Activated naive CD4-positive, alpha-beta T cell treated with anti-CD3 and anti-CD28 coated beads, Interleukin-2, amount 50 U/mL, for 24 hours (primary cell): ENCODE measurements around the gene BDP1.
"Not testable (repeated sequence)": the region's sequence is repeated elsewhere in the genome, so short reads cannot be mapped to it uniquely, and the experiment has no call there.

Experiments used
- H3K27ac Mint-ChIP-seq: one replicate; pipeline ENCODE4 v1.8.0; 2021; ENCODE audit warnings: mild to moderate bottlenecking, mixed read lengths
- H3K27me3 Mint-ChIP-seq: one replicate; pipeline ENCODE4 v1.8.0; 2021; ENCODE audit warnings: mixed read lengths
- H3K36me3 Mint-ChIP-seq: one replicate; pipeline ENCODE4 v1.8.0; 2021; ENCODE audit warnings: mixed read lengths
- H3K4me1 Mint-ChIP-seq: one replicate; pipeline ENCODE4 v1.8.0; 2021; ENCODE audit warnings: mixed read lengths
- H3K4me3 Mint-ChIP-seq: one replicate; pipeline ENCODE4 v1.8.0; 2021; ENCODE audit warnings: mild to moderate bottlenecking, mixed read lengths
- H3K9me3 Mint-ChIP-seq: one replicate; pipeline ENCODE4 v1.8.0; 2021; ENCODE audit warnings: mixed read lengths

Gene BDP1, protein sequence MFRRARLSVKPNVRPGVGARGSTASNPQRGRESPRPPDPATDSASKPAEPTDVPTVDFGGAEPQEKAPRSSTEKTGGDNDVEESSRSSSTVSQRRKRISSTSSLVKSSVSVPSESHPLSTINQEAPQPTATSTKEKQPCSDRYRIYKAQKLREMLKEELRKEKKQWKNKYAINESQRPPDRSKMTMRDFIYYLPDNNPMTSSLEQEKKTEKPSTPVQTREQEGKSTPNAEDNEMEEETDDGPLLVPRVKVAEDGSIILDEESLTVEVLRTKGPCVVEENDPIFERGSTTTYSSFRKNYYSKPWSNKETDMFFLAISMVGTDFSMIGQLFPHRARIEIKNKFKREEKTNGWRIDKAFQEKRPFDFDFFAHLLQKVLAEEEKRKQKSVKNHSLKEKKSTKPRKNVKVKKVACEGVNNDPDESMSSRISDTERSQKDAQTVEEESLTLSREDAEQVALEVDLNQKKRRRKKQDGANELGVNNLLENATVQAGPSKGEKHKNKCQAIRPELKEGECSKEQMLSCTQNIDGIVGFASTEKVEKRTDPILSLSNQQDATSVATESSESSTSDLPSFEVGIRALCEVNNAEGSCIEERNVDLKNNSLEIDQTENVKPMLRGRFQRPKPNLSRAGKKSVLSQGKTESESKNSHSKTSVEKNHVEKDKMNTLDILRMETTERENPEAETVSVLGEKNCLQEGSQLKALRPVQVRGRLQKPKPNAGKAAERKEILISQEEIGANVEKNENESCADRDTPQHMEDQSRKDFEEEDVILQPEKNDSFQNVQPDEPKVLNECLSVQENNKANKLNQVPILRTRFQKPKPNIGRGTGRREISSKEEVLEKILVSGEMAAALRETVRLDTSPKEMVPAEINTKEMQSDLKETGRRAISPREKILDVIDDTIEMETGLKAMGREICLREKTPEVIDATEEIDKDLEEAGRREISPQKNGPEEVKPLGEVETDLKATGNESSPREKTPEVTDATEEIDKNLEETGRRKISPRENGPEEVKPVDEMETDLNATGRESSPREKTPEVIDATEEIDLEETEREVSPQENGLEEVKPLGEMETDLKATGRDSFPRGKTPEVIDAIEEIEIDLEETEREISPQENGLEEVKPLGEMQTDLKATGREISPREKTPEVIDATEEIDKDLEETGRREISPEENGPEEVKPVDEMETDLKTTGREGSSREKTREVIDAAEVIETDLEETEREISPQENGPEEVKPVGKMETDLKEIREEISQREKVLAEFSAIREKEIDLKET (N-terminal part only)

DNA sequence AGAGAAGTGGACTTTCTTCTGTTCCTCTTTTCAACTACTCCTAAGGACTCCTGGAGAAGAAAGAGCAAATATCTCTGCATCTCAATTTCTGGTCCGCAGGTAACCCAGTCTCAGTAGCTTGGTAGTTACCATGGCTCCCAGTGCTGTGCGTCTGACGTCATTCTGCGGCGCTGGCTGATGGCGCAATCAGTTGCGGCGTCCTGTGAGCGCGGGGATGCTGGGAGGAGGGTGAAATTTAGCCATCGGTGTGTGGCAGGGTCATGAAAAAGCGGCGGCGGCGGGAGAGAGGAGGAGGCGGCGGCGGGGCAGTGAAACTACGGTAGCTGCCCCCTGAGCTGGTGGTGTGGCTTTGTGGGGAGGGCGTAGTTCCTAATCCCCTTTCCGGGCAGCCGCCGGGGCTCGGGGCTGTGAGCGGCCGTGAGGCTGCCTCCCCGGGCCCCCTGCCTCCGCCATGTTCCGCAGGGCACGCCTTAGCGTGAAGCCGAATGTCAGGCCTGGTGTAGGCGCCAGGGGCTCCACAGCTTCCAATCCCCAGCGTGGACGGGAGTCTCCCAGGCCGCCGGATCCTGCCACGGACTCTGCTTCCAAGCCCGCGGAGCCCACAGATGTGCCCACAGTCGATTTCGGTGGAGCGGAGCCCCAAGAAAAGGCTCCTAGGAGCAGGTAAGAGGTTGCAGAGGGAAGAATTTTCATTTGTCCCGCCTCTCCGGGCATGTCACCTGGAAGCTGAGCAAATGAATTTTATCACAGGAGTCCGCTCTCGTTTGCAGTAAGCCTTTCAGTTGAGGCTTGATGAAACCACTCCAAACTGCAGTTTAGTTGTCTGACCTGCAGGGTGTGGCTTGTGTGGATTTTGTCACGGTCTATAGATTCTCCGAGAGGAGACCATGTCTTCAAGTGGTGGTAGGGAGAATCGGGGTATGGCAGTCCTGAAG, at the start of gene BDP1:
Gene BDP1, plus strand, starts transcription at position 225 of the 935 bp plus-strand sequence. Its CDS starts 227 bp downstream, at position 452.
- Mint-ChIP-seq H3K36me3 (peaks cover 11% of the 10 kb centered on the region), H3K27ac (peak within 1 kb of the TSS; percentile 99), H3K27me3 (peaks cover 5% of the 10 kb centered on the region), H3K4me3 (peak within 1 kb of the TSS; percentile 91), H3K4me1 (peaks cover 24% of the 10 kb centered on the region), H3K9me3 (no peaks in the 10 kb centered on the region)

DNA sequence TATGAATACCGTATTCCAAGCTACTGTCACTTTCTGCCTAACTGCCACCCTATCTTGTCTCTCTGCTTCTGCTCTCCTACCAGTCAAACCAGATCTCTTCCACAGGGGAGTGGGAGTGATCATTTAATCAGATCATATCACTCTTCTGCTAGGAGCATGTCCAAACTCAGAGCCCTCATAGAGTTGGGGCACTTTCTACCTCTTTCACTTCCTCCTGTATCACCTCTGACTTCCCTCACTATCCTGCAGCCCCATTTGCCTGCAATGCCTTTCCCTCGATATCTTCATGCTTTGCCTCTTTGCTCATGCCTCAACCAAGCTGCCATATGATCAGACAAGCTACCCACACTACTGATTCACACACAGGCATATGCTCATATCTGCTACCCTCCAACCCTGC, 45.4 kb upstream of the BDP1 start:
- peaks cover 17% of the 10 kb centered on the region for H3K27me3 Mint-ChIP-seq
- not testable (repeated sequence) for H3K4me1 Mint-ChIP-seq, H3K36me3 Mint-ChIP-seq, H3K27ac Mint-ChIP-seq, H3K9me3 Mint-ChIP-seq, H3K4me3 Mint-ChIP-seq

- not testable (repeated sequence) for H3K27ac Mint-ChIP-seq, H3K4me3 Mint-ChIP-seq, H3K36me3 Mint-ChIP-seq, H3K4me1 Mint-ChIP-seq, H3K9me3 Mint-ChIP-seq
- peaks cover 30% of the 10 kb centered on the region for H3K27me3 Mint-ChIP-seq
Measured at GRCh38 chr5:71415626-71416025, 39.8 kb upstream of the BDP1 start.

GRCh38 chr5:71418026-71418425, 37.4 kb upstream of the BDP1 start:
- peaks cover 27% of the 10 kb centered on the region for H3K27me3 Mint-ChIP-seq
- not testable (repeated sequence) for H3K27ac Mint-ChIP-seq, H3K4me3 Mint-ChIP-seq, H3K9me3 Mint-ChIP-seq, H3K4me1 Mint-ChIP-seq, H3K36me3 Mint-ChIP-seq

- not testable (repeated sequence) for H3K4me1 Mint-ChIP-seq, H3K9me3 Mint-ChIP-seq, H3K36me3 Mint-ChIP-seq, H3K27ac Mint-ChIP-seq, H3K4me3 Mint-ChIP-seq
- peaks cover 13% of the 10 kb centered on the region for H3K27me3 Mint-ChIP-seq
Measured at GRCh38 chr5:71421278-71421677, 34.2 kb upstream of the BDP1 start.

DNA sequence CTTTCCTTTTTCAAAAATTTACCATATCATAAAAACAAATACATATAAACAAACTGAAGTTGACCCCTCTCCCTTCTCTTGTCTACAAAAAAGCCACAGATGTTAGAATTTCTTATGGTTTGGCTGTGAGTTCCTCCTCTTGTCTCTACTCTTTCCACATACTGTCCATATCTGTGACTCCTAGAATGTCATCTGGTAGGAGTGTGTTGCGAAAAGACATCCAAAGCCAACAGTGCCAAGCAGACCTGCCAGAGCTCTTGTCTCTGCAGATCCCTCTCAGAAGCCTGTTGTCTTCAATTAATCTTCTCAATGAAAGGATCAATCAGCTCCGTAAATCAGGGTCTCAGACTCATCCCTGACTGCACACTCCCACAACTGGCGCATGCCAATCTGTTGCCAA, 31.6 kb upstream of the BDP1 start:
- not testable (repeated sequence) for H3K4me1 Mint-ChIP-seq, H3K36me3 Mint-ChIP-seq, H3K27me3 Mint-ChIP-seq, H3K9me3 Mint-ChIP-seq, H3K4me3 Mint-ChIP-seq
- peak overlapping the region; percentile 30 for H3K27ac Mint-ChIP-seq

DNA sequence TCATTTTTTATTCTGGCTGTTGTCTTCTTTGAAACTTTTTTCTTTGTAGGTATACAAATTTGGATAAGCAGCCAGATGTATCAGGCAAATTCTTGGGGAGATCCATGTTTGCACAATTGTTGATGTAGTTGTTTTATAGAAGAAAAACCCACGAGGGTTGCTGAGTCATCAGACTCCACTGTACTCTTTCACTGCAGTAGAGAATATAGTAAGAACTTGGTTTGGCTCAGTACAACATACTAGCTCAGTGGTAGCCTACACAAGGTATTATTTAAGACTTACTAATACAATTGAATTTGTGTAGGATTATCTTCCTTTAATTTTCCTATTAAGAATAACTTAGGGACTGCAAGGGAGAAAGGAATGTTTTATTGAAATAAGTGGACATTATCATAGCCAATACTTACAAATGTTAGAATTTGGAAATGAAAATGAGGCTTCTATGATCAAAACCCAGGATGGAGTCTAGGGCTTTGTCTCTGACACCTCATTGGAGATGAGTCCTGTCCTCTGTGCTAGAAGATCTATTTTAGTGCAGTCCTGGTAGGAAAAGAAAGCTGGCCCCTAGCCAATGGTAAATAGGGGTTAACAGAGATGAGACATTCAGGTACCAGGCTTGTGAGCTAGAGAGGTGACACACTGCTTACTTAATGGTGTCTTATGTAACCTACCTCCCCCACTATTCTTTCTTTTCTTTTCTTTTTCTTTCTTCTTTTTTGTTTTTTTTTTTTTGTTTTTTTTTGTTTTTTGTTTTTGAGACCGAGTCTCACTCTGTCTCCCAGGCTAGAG, 28.6 kb upstream of the BDP1 start:
- H3K27me3 Mint-ChIP-seq = not testable (repeated sequence)

GRCh38 chr5:71432410-71432809, 23.0 kb upstream of the BDP1 start:
- not testable (repeated sequence) for H3K4me3 Mint-ChIP-seq, H3K36me3 Mint-ChIP-seq, H3K4me1 Mint-ChIP-seq, H3K27ac Mint-ChIP-seq, H3K9me3 Mint-ChIP-seq
- peaks cover 10% of the 10 kb centered on the region for H3K27me3 Mint-ChIP-seq

More for the DNA sequence above, 28.6 kb upstream of the BDP1 start:
- not testable (repeated sequence) for H3K9me3 Mint-ChIP-seq, H3K27ac Mint-ChIP-seq, H3K4me3 Mint-ChIP-seq, H3K36me3 Mint-ChIP-seq, H3K4me1 Mint-ChIP-seq

GRCh38 chr5:71434825-71435224, 20.6 kb upstream of the BDP1 start:
- not testable (repeated sequence) for H3K36me3 Mint-ChIP-seq, H3K9me3 Mint-ChIP-seq, H3K27ac Mint-ChIP-seq, H3K4me3 Mint-ChIP-seq, H3K4me1 Mint-ChIP-seq, H3K27me3 Mint-ChIP-seq

DNA sequence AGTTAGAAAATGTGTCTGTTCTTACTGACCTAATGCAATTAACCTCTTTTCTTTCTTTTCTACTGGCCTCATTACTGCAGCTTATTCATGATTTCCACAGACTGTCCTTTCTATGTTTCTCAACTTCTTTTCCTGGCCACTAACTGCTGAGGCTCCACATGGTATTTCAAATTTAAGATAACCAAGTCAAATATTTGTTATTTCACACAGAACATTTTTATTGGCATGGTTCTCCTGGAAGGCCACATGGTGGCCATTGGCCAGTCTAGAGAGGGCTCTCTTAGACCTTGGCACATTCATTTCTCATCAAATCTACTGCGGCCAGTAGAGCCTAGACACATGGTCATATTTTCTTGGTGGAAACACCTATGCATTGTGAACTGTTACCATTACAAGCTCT, 13.9 kb upstream of the BDP1 start:
- not testable (repeated sequence) for H3K4me1 Mint-ChIP-seq, H3K4me3 Mint-ChIP-seq, H3K9me3 Mint-ChIP-seq, H3K36me3 Mint-ChIP-seq, H3K27ac Mint-ChIP-seq
- H3K27me3 Mint-ChIP-seq = peaks cover 20% of the 10 kb centered on the region

DNA sequence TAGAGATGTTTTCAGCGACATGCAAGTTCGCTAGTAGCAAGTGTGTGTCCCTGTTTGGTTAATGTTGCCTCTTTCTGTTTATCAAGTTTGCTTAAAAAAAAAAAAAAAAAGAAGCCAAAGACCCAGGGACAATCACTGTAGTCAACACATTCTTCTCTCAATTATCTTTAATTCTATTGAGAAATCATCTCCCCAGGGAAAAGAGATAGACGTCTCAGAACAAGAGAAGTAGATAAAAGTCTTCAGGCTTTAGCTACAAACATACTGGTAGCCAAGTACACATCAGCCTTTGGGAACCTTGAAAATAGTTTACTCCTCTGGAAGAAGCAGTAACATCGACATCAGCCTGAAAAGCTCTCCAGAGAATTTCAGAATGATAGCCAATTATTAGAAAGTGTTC, 11.6 kb upstream of the BDP1 start:
- peaks cover 14% of the 10 kb centered on the region for H3K4me1 Mint-ChIP-seq

DNA sequence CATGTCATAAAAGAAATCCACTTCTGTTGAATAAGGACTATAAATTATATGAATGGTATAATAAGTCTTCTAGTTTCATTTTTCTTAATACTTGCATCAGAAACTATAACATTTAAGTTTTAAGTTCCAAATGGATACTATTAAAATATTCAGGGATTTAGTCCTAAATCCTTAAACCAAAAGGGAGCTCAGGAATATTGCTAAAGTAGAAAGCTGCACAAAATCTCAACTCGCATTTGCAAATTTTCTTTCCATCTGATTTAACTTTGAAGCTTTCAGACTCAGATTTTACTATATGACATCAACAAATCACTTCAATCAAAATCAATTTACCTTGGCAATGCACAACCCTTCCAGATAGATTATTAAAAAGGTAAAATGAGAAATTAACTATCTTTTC, 10.4 kb upstream of the BDP1 start:
- peaks cover 21% of the 10 kb centered on the region for H3K27me3 Mint-ChIP-seq
- H3K27ac Mint-ChIP-seq, H3K36me3 Mint-ChIP-seq, H3K9me3 Mint-ChIP-seq, H3K4me3 Mint-ChIP-seq: not testable (repeated sequence)
- peaks cover 14% of the 10 kb centered on the region for H3K4me1 Mint-ChIP-seq

More for the DNA sequence above, 11.6 kb upstream of the BDP1 start:
- H3K27me3 Mint-ChIP-seq = peaks cover 21% of the 10 kb centered on the region
- H3K4me3 Mint-ChIP-seq, H3K9me3 Mint-ChIP-seq, H3K36me3 Mint-ChIP-seq, H3K27ac Mint-ChIP-seq: not testable (repeated sequence)

- H3K9me3 Mint-ChIP-seq, H3K36me3 Mint-ChIP-seq, H3K27ac Mint-ChIP-seq, H3K4me3 Mint-ChIP-seq: not testable (repeated sequence)
- Mint-ChIP-seq H3K4me1 (peaks cover 14% of the 10 kb centered on the region), H3K27me3 (peaks cover 23% of the 10 kb centered on the region)
Measured at GRCh38 chr5:71445523-71446152, 9.8 kb upstream of the BDP1 start.
